ENCODE data around the gene TUBB3.

The TUBB3 gene

DNA sequence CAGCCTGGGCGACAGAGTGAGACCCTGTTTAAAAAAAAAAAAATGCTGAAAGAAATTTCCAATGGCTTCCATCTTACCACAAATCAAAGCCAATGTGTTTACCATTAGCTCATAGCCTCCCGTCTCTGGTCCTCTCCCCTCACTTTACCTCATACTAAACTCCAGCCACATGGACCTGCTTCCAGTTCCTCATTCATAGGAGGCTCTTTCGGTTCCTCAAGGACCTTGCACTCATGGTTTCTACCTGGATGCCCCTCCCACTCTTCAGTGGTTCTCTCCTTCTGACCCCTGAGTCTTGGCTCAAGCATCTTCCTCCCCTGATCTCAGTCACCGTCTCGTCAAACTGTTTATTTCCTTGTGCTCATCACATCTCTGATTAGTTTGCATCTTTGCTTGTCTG lies 21.6 kb downstream of the TUBB3 start:
- DNase-seq (ENCODE audit: low read depth), result no peak

DNA sequence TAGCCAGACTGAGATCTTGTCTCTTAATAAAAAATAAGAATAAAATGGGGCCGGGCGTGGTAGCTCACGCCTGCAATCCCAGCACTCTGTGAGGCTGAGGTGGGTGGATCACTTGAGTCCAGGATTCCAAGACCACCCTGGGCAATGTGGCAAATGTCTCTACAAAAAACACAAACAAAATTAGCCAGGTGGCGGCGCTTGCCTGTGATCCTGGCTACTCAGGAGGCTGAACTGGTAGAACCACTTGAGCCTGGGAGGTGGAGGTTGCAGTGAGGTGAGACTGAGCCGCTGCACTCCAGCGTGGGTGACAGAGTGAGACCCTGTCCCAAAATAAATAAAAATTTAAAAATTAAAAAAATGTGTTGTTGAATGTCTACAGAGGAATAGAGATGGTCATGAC lies 22.5 kb downstream of the TUBB3 start:
- DNase-seq (ENCODE audit: low read depth), result no peak

DNA sequence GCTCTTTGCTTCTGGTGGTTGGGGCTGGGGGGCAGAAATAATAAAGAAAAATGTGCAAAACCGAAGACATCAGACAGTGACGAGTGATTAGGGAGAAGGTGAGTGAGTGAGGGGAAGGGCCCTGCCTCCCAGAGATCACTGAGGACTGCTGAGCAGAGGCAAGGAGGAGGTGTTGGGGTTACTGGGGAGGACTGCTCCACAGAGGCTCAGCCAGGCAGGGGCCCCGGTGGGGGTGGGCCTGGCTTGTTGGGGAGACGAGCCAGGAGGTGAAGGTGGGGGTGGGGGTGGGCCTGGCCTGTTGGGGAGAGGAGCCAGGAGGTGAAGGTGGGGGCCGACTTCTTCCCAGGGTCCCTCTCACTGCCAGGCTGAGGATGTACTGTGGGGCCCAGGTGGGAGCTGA lies 23.4 kb downstream of the TUBB3 start:
- DNase-seq (ENCODE audit: low read depth), result no peak

DNA sequence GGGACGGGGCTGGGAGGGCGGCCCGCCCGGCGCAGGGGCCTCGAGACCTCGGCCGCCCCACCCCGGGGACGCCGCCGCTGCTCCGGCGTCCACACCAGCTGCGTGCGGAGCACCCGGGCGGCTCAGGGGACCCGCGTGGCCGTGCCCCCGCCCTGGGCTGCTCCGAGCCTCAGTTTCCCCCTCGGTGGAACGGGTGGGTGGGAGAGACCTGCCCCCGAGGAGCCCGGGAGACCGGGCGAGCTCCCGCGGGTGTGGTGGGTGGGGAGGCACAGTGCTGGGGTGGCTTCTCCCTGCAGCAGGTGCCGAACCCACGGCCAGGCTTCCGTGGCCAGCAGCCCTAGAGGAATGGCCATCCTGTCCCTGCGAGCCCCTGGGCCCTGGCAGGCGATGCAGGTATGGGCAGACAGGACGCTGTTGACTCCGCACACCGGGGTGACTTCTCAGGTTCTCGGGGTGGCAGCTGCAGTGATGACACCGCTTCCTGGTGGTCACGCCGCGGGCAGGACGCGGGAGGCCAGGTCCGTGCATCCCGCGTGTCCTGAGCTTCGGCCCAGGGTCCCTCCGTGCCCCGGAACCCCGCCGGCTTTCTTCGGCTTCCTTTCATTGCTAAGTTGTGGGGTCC lies 26.1 kb downstream of the TUBB3 start:
- DNase-seq (ENCODE audit: low read depth), result no peak

DNA sequence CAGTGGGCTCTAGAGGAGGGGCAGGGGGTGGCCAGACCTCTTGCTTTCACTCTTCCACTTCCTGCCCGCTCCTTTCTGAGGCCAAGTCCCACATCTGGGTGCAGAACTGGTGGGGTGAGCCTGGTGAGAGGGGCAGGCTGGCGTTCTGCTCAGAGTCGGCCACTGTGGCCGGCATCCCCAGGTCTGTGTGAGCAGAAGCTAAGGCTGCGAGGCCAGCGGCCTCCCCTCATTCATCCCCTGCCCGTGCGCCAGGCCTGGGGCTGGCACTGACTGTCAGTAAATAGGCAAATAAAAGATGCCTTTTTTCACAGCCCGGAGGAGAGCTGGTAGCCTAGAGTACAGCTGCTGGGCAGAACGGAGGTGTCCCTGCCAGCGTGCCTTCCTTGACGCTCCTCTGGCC lies 26.6 kb downstream of the TUBB3 start:
- no peak for DNase-seq (ENCODE audit: low read depth)

DNA sequence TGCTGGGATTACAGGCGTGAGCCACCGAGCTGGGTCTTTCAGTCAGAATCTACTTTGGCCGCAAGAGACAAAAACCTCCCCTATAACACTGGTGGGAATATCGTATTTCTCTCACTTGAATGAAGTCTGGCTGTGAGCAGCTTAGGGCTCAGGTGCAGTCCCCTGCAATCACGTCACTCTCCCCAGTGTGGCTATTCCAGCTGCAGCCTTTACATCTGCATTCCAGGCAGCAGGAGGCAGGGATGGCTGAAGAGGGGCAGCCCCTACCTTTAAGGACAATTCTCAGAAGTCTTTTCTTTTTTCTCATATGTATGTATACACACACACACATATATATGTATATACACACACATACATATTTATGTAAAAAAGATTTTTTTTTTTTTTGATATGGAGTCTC lies 28.4 kb downstream of the TUBB3 start:
- no peak for DNase-seq (ENCODE audit: low read depth)

DNA sequence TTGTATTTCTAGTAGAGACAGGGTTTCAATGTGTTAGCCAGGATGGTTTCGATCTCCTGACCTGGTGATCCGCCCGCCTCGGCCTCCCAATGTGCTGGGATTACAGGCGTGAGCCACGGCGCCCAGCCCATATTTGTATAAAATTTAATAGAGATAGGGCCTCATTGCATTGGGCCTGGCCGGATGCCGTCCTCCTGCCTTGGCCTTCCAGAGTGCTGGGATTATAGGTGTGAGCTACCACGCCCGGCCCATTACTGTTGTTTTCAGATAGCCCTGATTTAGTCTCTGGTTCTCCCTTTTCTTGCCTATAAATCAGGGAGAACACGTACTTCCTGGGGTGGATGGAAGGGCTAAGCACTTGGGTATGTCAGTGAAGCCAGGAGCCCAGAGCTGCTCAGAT lies 28.9 kb downstream of the TUBB3 start:
- DNase-seq (ENCODE audit: low read depth), result no peak

DNA sequence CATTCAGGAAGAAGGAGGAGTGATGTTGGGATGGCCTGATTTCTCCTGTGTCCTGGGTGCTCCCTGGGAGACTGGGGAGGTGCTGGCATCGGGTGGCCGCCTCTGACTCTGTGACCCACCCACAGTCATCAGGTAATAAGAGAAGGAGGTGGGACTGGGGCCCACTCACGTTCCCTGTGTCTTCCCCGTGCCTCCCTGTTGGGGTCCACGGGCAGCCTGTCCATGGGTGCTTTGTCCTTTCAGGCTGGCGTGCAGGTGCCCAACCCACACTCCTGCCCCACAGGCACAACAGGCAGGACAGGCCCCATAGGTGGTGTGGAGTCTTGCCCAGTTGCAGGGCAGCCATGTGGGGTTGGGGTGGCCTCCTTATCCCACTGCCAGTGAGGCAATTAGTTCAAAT lies 29.4 kb downstream of the TUBB3 start:
- no peak for DNase-seq (ENCODE audit: low read depth)

DNA sequence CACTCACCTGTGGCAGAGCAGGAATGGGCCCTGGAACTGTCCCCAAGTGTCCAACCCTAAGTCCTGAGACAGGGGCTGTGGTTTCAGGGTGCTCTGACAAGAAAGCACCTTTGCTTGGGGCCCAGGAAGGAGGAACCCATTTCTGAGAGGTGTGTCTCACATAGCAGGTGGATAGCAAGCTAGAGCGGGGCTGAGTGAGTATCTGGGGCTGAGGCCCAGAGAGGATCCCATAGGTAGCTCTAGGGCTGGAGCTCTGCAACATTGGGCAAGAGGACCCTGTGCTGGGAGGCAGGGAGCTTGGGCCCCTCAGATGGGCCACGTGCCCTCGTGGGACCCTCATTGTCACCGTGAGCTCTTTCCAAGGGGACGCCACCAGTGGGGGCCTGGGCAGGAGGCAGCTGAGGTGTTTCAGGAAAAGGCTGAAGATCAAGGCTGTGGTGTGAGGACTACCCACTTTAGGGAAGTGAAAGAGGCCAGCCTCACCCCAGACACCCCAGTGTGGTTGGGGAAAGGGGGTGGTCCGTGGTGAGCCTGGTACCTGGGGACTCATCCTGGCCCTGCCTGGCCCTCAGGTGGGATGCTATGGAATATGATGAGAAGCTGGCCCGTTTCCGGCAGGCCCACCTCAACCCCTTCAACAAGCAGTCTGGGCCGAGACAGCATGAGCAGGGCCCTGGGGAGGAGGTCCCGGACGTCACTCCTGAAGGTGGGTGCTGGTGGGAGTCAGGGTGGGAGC lies 30.7 kb downstream of the TUBB3 start:
- no peak for DNase-seq (ENCODE audit: low read depth)

DNA sequence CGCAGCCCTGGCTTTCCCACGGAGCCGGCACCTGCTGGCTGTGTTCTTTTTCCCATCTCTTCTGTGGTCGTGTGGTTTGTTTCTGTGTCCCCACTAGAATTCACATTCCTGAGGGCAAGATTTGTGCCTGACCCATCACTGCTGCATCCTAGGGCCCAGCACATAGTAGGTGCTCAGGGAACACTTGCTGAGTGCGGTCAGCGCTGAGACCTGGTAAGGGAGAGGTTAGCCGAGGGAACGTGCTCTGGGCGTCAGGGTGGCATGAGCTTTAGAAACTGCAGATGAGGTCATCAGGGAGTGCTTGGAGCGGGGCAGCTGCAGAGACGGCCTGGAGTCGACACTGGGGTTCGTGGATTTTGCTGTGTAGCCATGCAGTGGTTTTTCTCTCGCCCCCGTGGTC lies 31.3 kb downstream of the TUBB3 start:
- DNase-seq (ENCODE audit: low read depth), result no peak

DNA sequence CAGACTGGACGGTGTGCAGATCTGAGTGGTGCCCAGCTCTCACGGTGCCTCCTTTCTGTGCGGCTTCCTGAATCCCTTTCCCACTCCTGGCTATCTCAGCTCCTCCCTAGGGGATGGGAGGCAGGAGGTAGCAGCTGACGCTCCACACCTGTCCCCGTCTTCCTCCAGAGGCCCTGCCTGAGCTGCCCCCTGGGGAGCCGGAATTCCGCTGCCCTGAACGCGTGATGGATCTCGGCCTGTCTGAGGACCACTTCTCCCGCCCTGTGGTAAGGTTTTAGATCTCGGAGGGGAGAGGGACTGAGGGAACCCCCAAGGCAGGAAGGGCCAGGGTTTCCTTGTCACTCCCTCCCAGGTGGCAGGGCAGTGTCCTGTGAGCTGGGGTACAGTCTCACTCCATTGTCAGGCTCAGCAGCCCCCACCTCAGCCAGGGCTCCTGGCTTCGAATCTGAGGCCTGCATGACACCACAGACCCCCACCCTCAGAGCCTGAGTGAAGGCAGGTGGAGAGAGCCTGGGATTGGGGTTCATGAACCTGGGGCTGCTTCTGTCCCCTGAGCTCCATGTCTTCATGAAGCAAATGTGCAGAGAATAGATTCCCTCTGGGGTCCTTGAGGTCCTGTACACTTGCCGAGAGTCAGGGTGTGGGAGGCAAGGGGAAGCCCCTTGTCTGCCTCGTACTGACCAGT lies 32.0 kb downstream of the TUBB3 start:
- DNase-seq (ENCODE audit: low read depth), result no peak

DNA sequence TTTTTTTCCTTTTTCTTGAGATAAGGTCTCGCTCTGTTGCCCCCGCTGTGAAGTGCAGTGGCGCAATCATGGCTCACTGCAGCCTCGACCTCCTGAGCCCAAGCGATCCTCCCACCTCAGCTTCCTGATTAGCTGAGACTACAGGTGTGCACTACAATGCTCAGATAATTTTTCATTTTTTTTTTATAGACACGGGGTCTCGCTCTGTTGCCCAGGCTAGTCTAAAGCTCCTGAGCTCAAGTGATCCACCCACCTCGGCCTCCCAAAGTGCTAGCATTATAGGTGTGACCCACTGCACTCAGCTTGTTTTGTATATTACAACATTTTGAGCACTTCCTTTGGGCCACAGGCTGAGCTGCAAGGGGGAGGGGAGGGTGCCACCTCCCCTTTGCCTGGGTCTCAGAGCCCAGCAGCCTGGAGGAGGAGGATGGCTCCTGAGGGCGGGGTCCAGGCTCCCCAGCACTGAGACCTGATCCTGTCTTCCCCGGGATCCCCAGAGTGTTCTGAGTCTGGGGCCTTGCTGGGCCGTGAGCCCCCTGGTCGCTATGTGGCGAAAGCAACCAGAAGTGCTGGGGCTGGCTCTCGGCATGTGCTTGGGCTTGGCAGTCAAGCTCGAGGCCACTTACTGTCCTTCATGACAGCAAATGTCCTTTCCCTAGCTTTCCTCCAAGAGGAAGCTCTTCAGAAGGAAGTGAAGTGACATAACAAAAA lies 33.5 kb downstream of the TUBB3 start:
- no peak for DNase-seq (ENCODE audit: low read depth)

DNA sequence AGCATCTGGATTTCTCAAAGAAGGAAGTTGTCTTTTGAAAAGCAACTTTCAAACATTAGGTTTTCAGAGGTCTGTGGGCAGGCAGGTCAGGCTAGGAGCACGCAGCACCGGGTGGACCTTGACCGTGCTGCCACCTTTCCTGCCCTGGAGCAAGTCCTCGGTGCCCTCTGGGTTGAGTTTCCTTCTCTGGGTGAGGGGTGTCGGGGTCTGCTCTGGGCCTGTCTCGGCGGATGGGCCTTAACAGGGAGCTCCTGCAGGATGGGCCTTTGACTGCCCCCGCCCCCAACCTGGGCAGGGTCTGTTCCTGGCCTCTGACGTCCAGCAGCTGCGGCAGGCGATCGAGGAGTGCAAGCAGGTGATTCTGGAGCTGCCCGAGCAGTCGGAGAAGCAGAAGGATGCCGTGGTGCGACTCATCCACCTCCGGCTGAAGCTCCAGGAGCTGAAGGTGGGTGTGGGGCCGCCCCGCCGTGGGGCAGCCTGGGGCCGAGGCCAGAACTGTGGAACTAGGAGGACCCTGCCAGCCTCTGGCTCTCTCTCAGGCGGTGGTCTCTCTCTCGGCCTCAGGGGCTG lies 34.2 kb downstream of the TUBB3 start:
- DNase-seq (ENCODE audit: low read depth), result no peak

DNA sequence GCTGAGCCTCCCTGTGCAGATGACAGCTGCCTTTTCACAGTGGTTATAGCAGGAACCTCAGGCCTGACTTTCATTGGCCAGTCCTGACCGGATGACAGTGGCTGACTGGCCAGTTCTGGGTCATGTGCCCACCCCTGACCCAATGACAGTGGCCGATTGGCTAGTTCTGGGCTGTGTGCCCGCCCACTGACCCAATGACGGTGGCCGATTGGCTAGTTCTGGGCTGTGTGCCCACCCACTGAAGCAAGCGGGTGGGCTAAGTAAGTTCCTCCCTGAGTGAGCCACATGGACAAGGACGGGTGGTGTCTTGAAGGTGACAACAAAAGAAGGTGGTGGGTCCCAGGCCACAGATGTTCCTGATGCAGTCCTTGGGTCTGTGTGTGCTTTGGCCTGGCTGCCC lies 34.9 kb downstream of the TUBB3 start:
- no peak for DNase-seq (ENCODE audit: low read depth)

DNA sequence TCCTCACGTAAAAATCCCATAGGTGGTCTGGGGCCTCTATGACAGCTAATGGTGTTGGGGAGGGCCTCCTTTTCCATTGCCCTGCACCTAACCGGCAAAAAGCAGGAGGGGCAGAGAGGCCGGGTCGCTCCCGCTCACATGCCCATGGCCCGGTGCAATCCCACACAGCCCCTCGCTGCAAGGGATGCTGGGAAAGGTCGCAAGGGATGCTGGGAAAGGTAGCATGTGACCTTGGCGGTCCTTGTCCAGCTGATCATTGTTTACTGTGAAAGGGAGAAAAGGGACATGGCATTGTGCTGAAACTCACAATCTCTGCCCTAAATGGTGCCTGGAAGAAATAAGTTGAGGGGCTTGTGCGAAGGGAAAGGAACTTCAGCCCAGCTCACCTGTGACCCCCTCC lies 35.5 kb downstream of the TUBB3 start:
- no peak for DNase-seq (ENCODE audit: low read depth)

DNA sequence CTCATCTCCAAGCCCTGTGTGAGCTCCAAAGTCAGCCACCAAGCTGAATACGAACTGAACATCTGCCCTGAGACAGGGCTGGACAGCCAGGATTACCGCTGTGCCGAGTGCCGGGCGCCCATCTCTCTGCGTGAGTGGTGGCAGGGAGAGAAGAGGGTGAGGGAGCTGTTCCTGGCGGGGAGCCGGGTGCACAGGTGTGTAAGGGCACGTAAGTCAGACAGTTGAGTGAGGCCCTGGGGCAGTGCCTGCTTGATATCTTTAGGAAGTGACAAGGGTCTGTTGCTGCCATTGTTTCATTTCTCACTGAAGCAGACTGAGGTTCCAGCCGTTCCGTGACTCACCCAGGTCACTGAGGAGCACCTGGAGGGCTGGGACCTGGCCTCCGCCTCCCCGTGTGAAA lies 37.8 kb downstream of the TUBB3 start:
- DNase-seq (ENCODE audit: low read depth), result no peak

DNA sequence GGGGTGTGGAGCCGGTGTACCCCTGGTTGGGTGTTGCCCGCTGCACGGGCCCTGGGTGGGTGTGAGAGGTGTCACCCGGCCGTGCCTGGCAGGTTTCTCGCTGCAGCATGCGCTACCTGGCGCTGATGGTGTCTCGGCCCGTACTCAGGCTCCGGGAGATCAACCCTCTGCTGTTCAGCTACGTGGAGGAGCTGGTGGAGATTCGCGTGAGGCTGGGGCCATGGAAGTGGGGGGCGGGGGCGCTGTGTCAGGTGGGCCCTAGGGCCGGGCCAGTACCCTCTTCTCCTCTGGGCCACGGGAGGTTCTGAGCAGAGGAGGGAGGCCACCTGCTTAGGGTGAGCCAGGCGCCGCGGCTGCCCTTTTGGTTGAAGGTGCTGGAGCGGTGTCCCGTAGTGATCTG lies 38.8 kb downstream of the TUBB3 start:
- DNase-seq (ENCODE audit: low read depth), result no peak

DNA sequence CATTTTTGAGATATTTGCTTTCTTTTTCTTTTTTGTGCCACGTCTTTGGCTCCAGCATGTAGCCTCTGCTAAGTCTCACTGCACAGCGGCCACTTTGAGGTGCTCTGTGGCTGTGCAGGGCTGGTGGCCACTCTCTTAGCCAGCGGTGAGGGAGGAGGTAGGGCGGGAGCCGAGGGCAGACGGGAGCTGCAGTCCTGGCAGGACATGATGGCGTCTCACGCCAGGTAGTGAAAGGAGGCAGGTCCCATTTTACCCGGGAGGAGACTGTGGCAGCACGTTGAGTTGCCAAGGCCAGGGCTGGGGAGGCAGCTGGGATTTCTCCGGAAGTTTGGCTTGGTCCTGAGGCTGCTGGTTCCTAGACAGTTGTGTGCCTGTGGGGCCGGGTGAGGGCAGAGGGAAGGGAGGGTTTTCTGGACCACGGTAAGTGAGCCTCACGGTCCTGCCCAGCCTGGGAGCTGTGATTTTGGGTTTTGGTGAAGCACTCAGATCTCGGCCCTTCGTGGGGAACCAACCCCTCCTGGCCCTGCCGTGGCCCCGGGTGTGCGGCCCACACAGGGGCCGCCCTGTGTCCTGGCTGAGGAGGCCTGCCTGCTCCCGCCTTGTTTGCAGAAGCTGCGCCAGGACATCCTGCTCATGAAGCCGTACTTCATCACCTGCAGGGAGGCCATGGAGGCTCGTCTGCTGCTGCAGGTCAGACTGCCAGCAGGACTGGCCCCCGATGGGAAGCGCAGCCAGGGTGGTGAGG lies 39.8 kb downstream of the TUBB3 start:
- DNase-seq (ENCODE audit: low read depth), result no peak

DNA sequence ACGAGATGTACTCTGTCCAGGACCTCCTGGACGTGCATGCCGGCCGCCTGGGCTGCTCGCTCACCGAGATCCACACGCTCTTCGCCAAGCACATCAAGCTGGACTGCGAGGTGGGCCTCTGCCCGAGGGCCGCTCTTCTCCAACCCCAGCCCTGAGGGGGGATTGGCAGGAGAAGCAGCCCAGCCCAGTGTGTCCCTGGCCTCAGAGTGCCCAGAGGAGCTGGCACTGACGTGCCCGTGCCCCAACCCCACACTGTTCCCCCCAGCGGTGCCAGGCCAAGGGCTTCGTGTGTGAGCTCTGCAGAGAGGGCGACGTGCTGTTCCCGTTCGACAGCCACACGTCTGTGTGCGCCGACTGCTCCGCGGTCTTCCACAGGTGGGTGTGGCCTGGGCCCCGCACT lies 41.1 kb downstream of the TUBB3 start:
- DNase-seq (ENCODE audit: low read depth), result no peak

DNA sequence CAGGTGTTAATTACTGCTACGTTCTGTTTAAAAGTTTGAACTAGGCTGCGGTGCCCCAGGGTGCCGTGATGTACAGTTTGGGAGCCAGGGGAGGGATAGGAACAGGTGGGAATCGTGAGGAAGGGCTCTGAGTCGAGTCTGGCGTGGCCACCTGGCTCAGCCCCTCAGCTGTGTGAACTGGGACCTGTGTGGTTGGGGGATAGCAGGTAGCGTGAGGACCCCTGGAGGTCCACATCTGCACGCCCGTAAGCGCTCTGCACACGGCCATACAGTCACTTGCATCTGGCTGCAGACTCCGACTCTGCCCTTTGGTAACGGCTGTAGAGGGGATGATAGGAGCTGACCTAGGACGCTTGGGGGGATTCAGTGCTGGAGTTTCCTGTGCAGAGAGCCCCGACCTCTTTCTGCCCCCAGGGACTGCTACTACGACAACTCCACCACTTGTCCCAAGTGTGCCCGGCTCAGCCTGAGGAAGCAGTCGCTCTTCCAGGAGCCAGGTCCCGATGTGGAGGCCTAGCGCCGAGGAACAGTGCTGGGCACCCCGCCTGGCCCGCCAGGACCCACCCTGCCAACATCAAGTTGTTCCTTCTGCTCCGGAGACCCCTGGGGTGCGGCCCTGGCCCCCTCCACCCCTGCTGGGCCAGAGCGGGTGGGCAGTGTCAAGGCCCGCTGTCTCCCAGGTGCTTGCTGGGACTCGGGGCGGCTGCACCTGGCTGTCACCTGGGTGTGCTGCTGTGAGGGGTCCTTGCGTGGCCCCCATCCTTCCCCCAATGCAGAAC lies 42.5 kb downstream of the TUBB3 start:
- no peak for DNase-seq (ENCODE audit: low read depth)

DNA sequence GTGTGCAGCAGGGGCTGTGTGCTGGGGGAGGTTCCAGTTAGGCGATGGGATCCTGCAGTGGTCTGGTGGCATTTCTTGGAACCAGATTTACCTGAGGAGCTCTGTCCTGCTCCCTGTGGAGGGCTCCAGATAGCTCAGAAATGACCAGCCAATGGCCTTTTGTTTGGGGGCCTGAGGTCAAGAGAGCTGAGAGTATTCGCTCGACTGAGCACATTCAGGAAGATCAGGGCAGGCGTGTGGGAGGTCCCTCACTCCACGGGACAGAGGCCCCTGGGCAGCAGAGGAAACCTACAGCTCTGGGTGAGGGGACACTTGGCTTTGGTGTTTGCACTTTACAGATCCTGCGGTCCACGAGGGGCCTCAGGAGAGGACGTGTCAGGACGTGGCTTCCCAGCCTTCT lies 43.6 kb downstream of the TUBB3 start:
- no peak for DNase-seq (ENCODE audit: low read depth)

All from CMK (cell line).